ENCODE data around the gene CLNS1A. TPM values are rescaled to one million over a fixed set of nuclear protein-coding genes. Genes with fewer than 3 reads are reported as not detected.
"Not testable (repeated sequence)": the region's sequence is repeated elsewhere in the genome, so short reads cannot be mapped to it uniquely, and the experiment has no call there.

The CLNS1A gene
- total and polyA plus RNA-seq, 8 donors: 31.1 to 65.8 (median 52.0) TPM

DNA sequence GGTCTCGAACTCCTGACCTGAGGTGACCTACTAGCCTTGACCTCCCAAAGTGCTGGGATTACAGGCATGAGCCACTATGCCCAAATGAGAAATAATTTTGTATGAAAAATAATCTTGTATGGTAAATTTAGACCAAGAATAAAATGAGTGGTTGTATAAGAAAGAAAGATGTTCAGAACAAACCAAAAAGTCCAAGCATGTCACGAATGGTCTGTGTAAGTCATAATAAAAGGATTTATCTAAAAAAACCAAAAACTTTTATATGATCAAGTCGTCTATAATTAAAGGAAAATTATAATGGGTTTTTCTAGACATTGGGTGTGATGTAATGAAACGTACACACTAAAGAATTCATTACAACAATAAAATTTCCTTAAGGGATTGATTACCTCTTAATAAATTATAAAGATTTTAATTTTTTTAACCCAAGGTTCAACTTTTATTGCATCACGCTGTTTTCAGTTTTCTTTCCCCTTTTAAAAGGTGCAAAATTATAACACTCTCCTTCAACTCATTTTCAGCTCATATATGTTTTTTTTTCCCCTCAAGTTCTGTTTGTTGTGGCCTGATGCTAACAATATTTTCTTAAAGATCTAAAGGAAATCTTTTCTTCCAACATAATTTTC lies 56.8 kb downstream of the CLNS1A start:
- intact Hi-C loops (cut with DNase I): no loop called here
- no peak for ATAC-seq
- FAIRE-seq: no peak
- 80 to 88% methylated on average over 5 of the region's 5 CpGs for WGBS, 2 donors
- Histone ChIP-seq H3K4me3 (no peak overlapping the region), H3K4me1 (no peaks in the 10 kb centered on the region), H3K27me3 (no peaks in the 10 kb centered on the region), H3K9me3 (no peaks in the 10 kb centered on the region), H3K27ac (no peak overlapping the region), H3K36me3 (no peaks in the 10 kb centered on the region)
- DNase-seq: no peak
- TF ChIP-seq, protein P1, sequence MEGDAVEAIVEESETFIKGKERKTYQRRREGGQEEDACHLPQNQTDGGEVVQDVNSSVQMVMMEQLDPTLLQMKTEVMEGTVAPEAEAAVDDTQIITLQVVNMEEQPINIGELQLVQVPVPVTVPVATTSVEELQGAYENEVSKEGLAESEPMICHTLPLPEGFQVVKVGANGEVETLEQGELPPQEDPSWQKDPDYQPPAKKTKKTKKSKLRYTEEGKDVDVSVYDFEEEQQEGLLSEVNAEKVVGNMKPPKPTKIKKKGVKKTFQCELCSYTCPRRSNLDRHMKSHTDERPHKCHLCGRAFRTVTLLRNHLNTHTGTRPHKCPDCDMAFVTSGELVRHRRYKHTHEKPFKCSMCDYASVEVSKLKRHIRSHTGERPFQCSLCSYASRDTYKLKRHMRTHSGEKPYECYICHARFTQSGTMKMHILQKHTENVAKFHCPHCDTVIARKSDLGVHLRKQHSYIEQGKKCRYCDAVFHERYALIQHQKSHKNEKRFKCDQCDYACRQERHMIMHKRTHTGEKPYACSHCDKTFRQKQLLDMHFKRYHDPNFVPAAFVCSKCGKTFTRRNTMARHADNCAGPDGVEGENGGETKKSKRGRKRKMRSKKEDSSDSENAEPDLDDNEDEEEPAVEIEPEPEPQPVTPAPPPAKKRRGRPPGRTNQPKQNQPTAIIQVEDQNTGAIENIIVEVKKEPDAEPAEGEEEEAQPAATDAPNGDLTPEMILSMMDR (IDR thresholded peaks at IDR 0.05): no peak

DNA sequence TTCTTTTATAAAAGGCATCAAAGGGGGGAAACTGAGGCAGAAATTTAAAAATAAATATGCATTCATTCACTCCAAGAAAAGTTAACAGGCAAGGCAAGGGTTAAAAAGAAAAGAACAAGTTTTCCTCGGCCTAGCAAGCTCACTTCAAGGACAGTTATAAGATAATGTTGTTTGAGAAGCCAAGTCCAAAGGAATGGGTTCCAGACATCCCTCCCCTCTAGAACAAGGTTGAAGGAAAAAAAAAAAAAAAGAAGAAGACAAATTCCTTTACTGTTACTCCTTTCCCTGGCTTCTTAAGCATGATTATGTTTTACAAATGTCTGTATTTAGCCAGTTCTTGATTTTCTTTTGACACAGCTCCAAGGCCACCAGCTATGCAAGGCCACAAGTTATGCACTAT lies 62.2 kb downstream of the CLNS1A start:
- H3K4me1 ChIP-seq; intact Hi-C loops (cut with DNase I); H3K4me3 ChIP-seq; FAIRE-seq; H3K27me3 ChIP-seq; H3K27ac ChIP-seq; H3K36me3 ChIP-seq; H3K9me3 ChIP-seq; DNase-seq: not testable (repeated sequence)
- WGBS, 2 donors: 0 to 2% methylated on average over 1 of the region's 1 CpG
- ATAC-seq: peak in 2 of 4 donors; percentile 46 to 51

DNA sequence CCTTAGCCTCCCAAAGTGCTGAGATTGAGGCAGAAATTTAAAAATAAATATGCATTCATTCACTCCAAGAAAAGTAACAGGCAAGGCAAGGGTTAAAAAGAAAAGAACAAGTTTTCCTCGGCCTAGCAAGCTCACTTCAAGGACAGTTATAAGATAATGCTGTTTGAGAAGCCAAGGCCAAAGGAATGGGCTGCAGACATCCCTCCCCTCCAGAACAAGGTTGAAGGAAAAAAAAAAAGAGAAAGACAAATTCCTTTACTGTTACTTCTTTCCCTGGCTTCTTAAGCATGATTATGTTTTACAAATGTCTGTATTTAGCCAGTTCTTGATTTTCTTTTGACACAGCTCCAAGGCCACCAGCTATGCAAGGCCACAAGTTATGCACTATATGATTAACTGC lies 66.7 kb downstream of the CLNS1A start:
- intact Hi-C loops (cut with DNase I); H3K27ac ChIP-seq; DNase-seq; H3K36me3 ChIP-seq; FAIRE-seq; H3K27me3 ChIP-seq; H3K4me3 ChIP-seq; H3K9me3 ChIP-seq: not testable (repeated sequence)
- H3K4me1 ChIP-seq: peaks cover 0 to 18% (median 9%) of the 10 kb centered on the region in 3 donors
- WGBS, 2 donors: 4 to 9% methylated on average over 1 of the region's 1 CpG
- peak in 2 of 4 donors; percentile 12 to 46 for ATAC-seq

DNA sequence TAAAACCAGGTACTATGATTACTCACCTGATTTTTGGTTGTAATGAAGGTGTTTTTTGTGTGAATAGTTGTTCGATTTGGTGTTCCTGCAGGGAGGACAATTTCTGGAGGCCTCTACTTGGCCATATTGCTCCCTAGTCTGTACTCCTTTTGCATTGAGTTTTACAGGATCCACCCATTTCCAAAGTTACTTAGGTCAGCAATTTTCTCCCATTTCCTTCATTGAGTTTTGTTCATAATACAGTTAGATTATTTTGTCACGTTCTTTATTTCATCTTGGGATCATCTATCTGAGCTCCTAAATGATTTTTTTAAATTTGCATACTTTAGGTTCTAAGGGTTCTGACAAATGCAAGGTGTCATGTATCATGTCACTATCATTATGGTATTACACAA lies 67.9 kb downstream of the CLNS1A start:
- Histone ChIP-seq H3K4me3 (no peak overlapping the region), H3K36me3 (no peaks in the 10 kb centered on the region), H3K27ac (no peak overlapping the region), H3K27me3 (no peaks in the 10 kb centered on the region), H3K9me3 (no peaks in the 10 kb centered on the region), H3K4me1 (peaks cover 0 to 18% (median 9%) of the 10 kb centered on the region in 3 donors)
- no peak for DNase-seq
- TF ChIP-seq, protein P1 (IDR thresholded peaks at IDR 0.05): no peak
- intact Hi-C loops (cut with DNase I): no loop called here
- no peak for FAIRE-seq
- 66 to 68% methylated on average over 2 of the region's 2 CpGs for WGBS, 2 donors
- no peak for ATAC-seq

DNA sequence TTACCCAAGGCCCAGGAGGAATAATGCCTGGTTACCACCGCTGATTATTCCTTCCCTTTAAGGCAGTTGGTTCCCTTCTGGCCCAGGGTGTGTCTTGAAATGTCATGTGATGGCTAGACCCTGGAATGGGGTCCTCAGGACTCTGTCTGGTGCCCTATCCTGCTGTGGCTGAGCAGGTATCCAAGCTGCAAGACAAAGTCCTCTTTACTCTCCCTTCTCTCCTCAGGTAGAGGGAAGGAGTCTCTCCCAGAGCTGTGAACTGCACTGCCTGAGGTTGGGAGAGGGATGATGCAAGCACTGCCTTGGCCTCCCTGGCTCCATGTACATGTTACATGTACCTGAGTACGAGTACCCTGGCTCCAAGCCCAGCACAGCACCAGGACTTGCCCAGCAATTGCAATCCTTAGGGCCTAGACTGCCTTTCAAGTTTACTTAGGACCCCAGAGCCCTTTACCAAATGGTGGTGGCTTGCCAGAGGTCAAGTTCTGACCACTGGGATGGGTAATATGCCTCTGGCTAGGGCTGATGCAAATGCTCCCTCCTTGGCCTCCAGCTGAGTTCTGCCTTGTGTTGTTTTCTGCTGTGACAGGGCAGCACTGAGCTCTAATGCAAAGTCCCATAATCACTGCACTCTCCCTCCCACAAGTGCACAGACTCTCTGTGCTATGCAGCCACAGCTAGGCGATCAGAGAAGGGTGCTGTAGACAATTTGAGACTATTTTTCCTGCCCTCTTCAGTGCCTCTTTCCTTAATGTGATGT lies 68.5 kb downstream of the CLNS1A start:
- H3K27me3 ChIP-seq: no peaks in the 10 kb centered on the region
- DNase-seq: peak in 3 of 6 donors; percentile 36 to 74 (median 48)

More for the DNA sequence above, 68.5 kb downstream of the CLNS1A start:
- no peaks in the 10 kb centered on the region for H3K36me3 ChIP-seq
- FAIRE-seq (no peak), ATAC-seq (peak in 3 of 4 donors; percentile 27 to 73 (median 53))
- no peak overlapping the region for H3K27ac ChIP-seq
- TF ChIP-seq, protein P1 (IDR thresholded peaks at IDR 0.05): no peak
- H3K4me1 ChIP-seq: peaks cover 0 to 18% (median 9%) of the 10 kb centered on the region in 3 donors
- no peaks in the 10 kb centered on the region for H3K9me3 ChIP-seq
- intact Hi-C loops (cut with DNase I): no loop called here
- WGBS, 2 donors: 62 to 63% methylated on average over 3 of the region's 3 CpGs
- no peak overlapping the region for H3K4me3 ChIP-seq

Measured in pancreas (tissue), 10 donors.